Measurements from ENCODE around the gene MFRP. TPM values are rescaled to one million over a fixed set of nuclear protein-coding genes. Genes with fewer than 3 reads are reported as not detected.

Gene MFRP
- total and polyA plus RNA-seq, 9 of the 15 experiments (the other 6 are each of a cell fraction or from before 2014, with no cell fraction given): not detected

- TF ChIP-seq MGA (IDR thresholded peaks at IDR 0.05) (0 out of 2 replicates have a peak, but pooled peaks have one; percentile 17), ETV1 (tag; conservative IDR thresholded peaks at IDR 0.05; ENCODE audit: low read depth) (0 out of 2 replicates have a peak, but pooled peaks have one; percentile 7), NR2C2 (CRISPR knock-in tag; IDR thresholded peaks at IDR 0.05) (no peak), NR2C2 (tag; IDR thresholded peaks at IDR 0.05) (peak; percentile 48; the same call in 1 of the 2 replicates), NR2C1 (IDR thresholded peaks at IDR 0.05) (no peak), NR2C1 (tag; IDR thresholded peaks at IDR 0.05) (peak; percentile 48; the same call in 1 of the 2 replicates), ZNF12 (CRISPR knock-in tag; IDR thresholded peaks at IDR 0.05) (no peak), GATA2 (CRISPR knock-in tag; IDR thresholded peaks at IDR 0.05) (no peak), ESRRA (IDR thresholded peaks at IDR 0.05; ENCODE audit: borderline replicate concordance, low read depth) (peak; percentile 87), ZZZ3 (IDR thresholded peaks at IDR 0.05) (no peak), L3MBTL2 (IDR thresholded peaks at IDR 0.05) (peak; percentile 60)
These were observed 24.1 kb upstream of the MFRP start (continued) for GRCh38 chr11:119370486-119371046.

Measured in K562 (cell line).